Cardiac muscle cell (in vitro differentiated cells and primary cell): ENCODE measurements around the gene GPC4. TPM values are rescaled to one million over a fixed set of nuclear protein-coding genes. Genes with fewer than 3 reads are reported as not detected.

Experiments used
- DNase-seq, 2 donors: peaks; one replicate each; pipeline versions ENCODE4 v3.0.0 to v3.0.0-alpha.2; 2010 to 2017; ENCODE audit warnings: low read depth in 1 of 2, low spot score in 1 of 2
- H3K27ac ChIP-seq: fragments of 200-600 bp; sonication (generic); 2 replicates; pipeline ENCODE4 v1.5.1; 2016
- H3K27me3 ChIP-seq: fragments of 200-600 bp; sonication (generic); 2 replicates; pipeline ENCODE4 v1.6.0; 2016; ENCODE audit warnings: control low read depth
- H3K36me3 ChIP-seq: fragments of 200-600 bp; sonication (generic); 2 replicates; pipeline ENCODE4 v1.5.1; 2016; ENCODE audit warnings: control low read depth
- H3K4me1 ChIP-seq: fragments of 200-600 bp; sonication (generic); 2 replicates; pipeline ENCODE4 v1.8.1; 2017; ENCODE audit warnings: low read depth, mild to moderate bottlenecking, mixed run types
- H3K4me3 ChIP-seq: fragments of 200-600 bp; sonication (generic); 2 replicates; pipeline ENCODE4 v1.5.1; 2016; ENCODE audit warnings: mild to moderate bottlenecking
- H3K9me3 ChIP-seq: fragments of 200-600 bp; sonication (generic); 2 replicates; pipeline ENCODE4 v1.5.1; 2017; ENCODE audit warnings: low read depth, mild to moderate bottlenecking, control low read depth
- CTCF ChIP-seq: IDR thresholded peaks from 2 replicates; pipeline ENCODE4 v1.5.1; 2012; ENCODE audit warnings: low read depth, mild to moderate bottlenecking, low read length
- polyA plus RNA-seq: library from polyadenylated mRNA; unstranded; fragments of >200 nt; fragmentation: Nextera tagmentation; extraction: Ambion mirVana; gene quantifications from 2 replicates; pipeline ENCODE4 v1.2.1, GENCODE V29; 2016
- total RNA-seq: library from RNA; depleted of rRNA; stranded (reverse); fragments of >200 nt; gene quantifications from 2 replicates; pipeline ENCODE4 v1.2.3, GENCODE V29; 2016

Gene GPC4
- total and polyA plus RNA-seq, 2 experiments from 2014 or later: 13.1 to 17.3 TPM

GRCh38 chrX:133401536-133401935 lies 13.8 kb downstream of the GPC4 start:
- DNase-seq: peak in 1 of 2 donors; percentile 8

GRCh38 chrX:133399411-133399810 lies 15.9 kb downstream of the GPC4 start:
- DNase-seq: no peak
- TF ChIP-seq CTCF: no peak
- H3K36me3 ChIP-seq: no peaks in the 10 kb centered on the region
- peaks cover 5% of the 10 kb centered on the region for H3K4me1 ChIP-seq
- H3K27ac ChIP-seq: peak overlapping the region; percentile 33
- H3K27me3 ChIP-seq: no peaks in the 10 kb centered on the region
- no peaks in the 10 kb centered on the region for H3K9me3 ChIP-seq
- no peak overlapping the region for H3K4me3 ChIP-seq

More at GRCh38 chrX:133401536-133401935, 13.8 kb downstream of the GPC4 start:
- no peaks in the 10 kb centered on the region for H3K36me3 ChIP-seq
- peaks cover 5% of the 10 kb centered on the region for H3K4me1 ChIP-seq
- no peaks in the 10 kb centered on the region for H3K27me3 ChIP-seq
- no peaks in the 10 kb centered on the region for H3K9me3 ChIP-seq
- no peak overlapping the region for H3K27ac ChIP-seq
- no peak for TF ChIP-seq CTCF
- H3K4me3 ChIP-seq: no peak overlapping the region

- Histone ChIP-seq H3K9me3 (no peaks in the 10 kb centered on the region), H3K4me3 (no peak overlapping the region), H3K4me1 (peaks cover 34% of the 10 kb centered on the region), H3K27ac (no peak overlapping the region), H3K27me3 (no peaks in the 10 kb centered on the region), H3K36me3 (no peaks in the 10 kb centered on the region)
- DNase-seq: no peak
- TF ChIP-seq CTCF: no peak
These were observed 20.5 kb downstream of the GPC4 start for GRCh38 chrX:133394765-133395164.

GRCh38 chrX:133392671-133393070 lies 22.6 kb downstream of the GPC4 start:
- no peak overlapping the region for H3K27ac ChIP-seq
- TF ChIP-seq CTCF: no peak

GRCh38 chrX:133391111-133391510 lies 24.2 kb downstream of the GPC4 start:
- Histone ChIP-seq H3K4me3 (no peak overlapping the region), H3K9me3 (no peaks in the 10 kb centered on the region), H3K27ac (peak overlapping the region; percentile 41), H3K36me3 (no peaks in the 10 kb centered on the region), H3K4me1 (peaks cover 28% of the 10 kb centered on the region), H3K27me3 (no peaks in the 10 kb centered on the region)
- DNase-seq: no peak
- no peak for TF ChIP-seq CTCF

More at GRCh38 chrX:133392671-133393070, 22.6 kb downstream of the GPC4 start:
- DNase-seq: no peak
- no peaks in the 10 kb centered on the region for H3K9me3 ChIP-seq
- no peak overlapping the region for H3K4me3 ChIP-seq
- no peaks in the 10 kb centered on the region for H3K36me3 ChIP-seq
- H3K4me1 ChIP-seq: peaks cover 28% of the 10 kb centered on the region
- no peaks in the 10 kb centered on the region for H3K27me3 ChIP-seq

- Histone ChIP-seq H3K27me3 (no peaks in the 10 kb centered on the region), H3K36me3 (no peaks in the 10 kb centered on the region), H3K4me3 (no peak overlapping the region), H3K9me3 (no peaks in the 10 kb centered on the region), H3K4me1 (peaks cover 28% of the 10 kb centered on the region), H3K27ac (no peak overlapping the region)
- no peak for TF ChIP-seq CTCF
- no peak for DNase-seq
These were observed 24.6 kb downstream of the GPC4 start for GRCh38 chrX:133390676-133391075.
